HG02885 (cell line): ENCODE data around the gene SAYSD1.
"Not testable (repeated sequence)": the region's sequence is repeated elsewhere in the genome, so short reads cannot be mapped to it uniquely, and the experiment has no call there.

Experiments used
- ATAC-seq: cut with Tn5 transposase; IDR thresholded peaks from one replicate; pipeline ENCODE4 v1.9.1; 2021; ENCODE audit warnings: mild to moderate bottlenecking; ENCODE audit not compliant: unreplicated experiment, poor library complexity

SAYSD1 gene

GRCh38 chr6:39114704-39115599 lies at the start of gene SAYSD1:
TSS of gene SAYSD1 (minus strand) at chr6:39115186. CDS start at chr6:39115089, 97 bp downstream.
- ATAC-seq, result peak; percentile 91

- ATAC-seq, result no peak
Observed at GRCh38 chr6:39157511-39157910, 42.5 kb upstream of the SAYSD1 start.

- no peak for ATAC-seq
Observed at GRCh38 chr6:39156801-39157200, 41.8 kb upstream of the SAYSD1 start.

- no peak for ATAC-seq
Observed at GRCh38 chr6:39154705-39155104, 39.7 kb upstream of the SAYSD1 start.

GRCh38 chr6:39153766-39154397 lies 38.9 kb upstream of the SAYSD1 start:
- no peak for ATAC-seq

- ATAC-seq, result no peak
Observed at GRCh38 chr6:39152262-39152661, 37.3 kb upstream of the SAYSD1 start.

GRCh38 chr6:39151211-39151610 lies 36.2 kb upstream of the SAYSD1 start:
- ATAC-seq, result no peak

GRCh38 chr6:39144481-39145173 lies 29.6 kb upstream of the SAYSD1 start:
- no peak for ATAC-seq

- no peak for ATAC-seq
Observed at GRCh38 chr6:39143238-39143930, 28.4 kb upstream of the SAYSD1 start.

- no peak for ATAC-seq
Observed at GRCh38 chr6:39140556-39141167, 25.7 kb upstream of the SAYSD1 start.

- ATAC-seq, result no peak
Observed at GRCh38 chr6:39137245-39137644, 22.3 kb upstream of the SAYSD1 start.

GRCh38 chr6:39136207-39136606 lies 21.2 kb upstream of the SAYSD1 start:
- ATAC-seq, result not testable (repeated sequence)

- not testable (repeated sequence) for ATAC-seq
Observed at GRCh38 chr6:39134761-39135160, 19.8 kb upstream of the SAYSD1 start.

- no peak for ATAC-seq
Observed at GRCh38 chr6:39130691-39131090, 15.7 kb upstream of the SAYSD1 start.

GRCh38 chr6:39128832-39129231 lies 13.8 kb upstream of the SAYSD1 start:
- ATAC-seq, result no peak

GRCh38 chr6:39128106-39128505 lies 13.1 kb upstream of the SAYSD1 start:
- ATAC-seq, result no peak

- ATAC-seq, result no peak
Observed at GRCh38 chr6:39124114-39124513, 9.1 kb upstream of the SAYSD1 start.

GRCh38 chr6:39118921-39119320 lies 3.9 kb upstream of the SAYSD1 start:
- ATAC-seq, result no peak

- ATAC-seq, result peak; percentile 10
Observed at GRCh38 chr6:39114388-39114703, 640 bp downstream of the SAYSD1 start.

- ATAC-seq, result no peak
Observed at GRCh38 chr6:39113788-39114187, 1.2 kb downstream of the SAYSD1 start.
